Left ventricle myocardium inferior (tissue), 1 donor: ENCODE measurements around the gene OR56A5. TPM values are rescaled to one million over a fixed set of nuclear protein-coding genes. Genes with fewer than 3 reads are reported as not detected.
"Not testable (repeated sequence)": the region's sequence is repeated elsewhere in the genome, so short reads cannot be mapped to it uniquely, and the experiment has no call there.

ENCODE experiments used
- DNase-seq: peaks from one replicate; pipeline ENCODE4 v3.0.0-alpha.2; 2020
- H3K27ac ChIP-seq: fragments of 200-600 bp; replicated peaks from 2 replicates; pipeline ENCODE4 v1.8.0; 2021
- H3K27me3 ChIP-seq: fragments of 200-600 bp; 2 replicates; pipeline ENCODE4 v1.8.0; 2021; ENCODE audit warnings: low read depth
- H3K36me3 ChIP-seq: fragments of 200-600 bp; 2 replicates; pipeline ENCODE4 v1.8.0; 2021
- H3K4me1 ChIP-seq: fragments of 200-600 bp; 2 replicates; pipeline ENCODE4 v1.8.0; 2021
- H3K4me3 ChIP-seq: fragments of 200-600 bp; 2 replicates; pipeline ENCODE4 v1.8.0; 2021; ENCODE audit warnings: mild to moderate bottlenecking, moderate library complexity
- H3K9me3 ChIP-seq: fragments of 200-600 bp; replicated peaks from 2 replicates; pipeline ENCODE4 v1.8.0; 2021
- CTCF ChIP-seq: fragments of 200-600 bp; IDR thresholded peaks from 2 replicates; pipeline ENCODE4 v1.8.0; 2021; ENCODE audit warnings: antibody characterized with exemption, mild to moderate bottlenecking, borderline replicate concordance
- intact Hi-C: fragments of 100-400 bp; cut with micrococcal nuclease; formaldehyde crosslinking; loops from one replicate; pipeline ENCODE4 v1.11.0; 2022
- total RNA-seq: library from RNA; stranded (reverse); fragmentation: NEBNext Ultra II Directional; extraction: Animal tissue kit (Norgen Biotek cat#: 25700); gene quantifications from one replicate; pipeline ENCODE4 v1.2.1, GENCODE V29; 2021
- donor health status: DM: no; HTN: yes; CAD: no; lungs with severe emphysema.

Gene OR56A5
- total RNA-seq, 1 donor from 2014 or later = not detected

GRCh38 chr11:5986885-5987284 lies 18.6 kb upstream of the OR56A5 start, which contains the start of gene OR52L1:
OR52L1 (minus strand) TSS chr11:5986985; CDS start chr11:5986930, 55 bp downstream.
- Histone ChIP-seq H3K9me3 (no peaks in the 10 kb centered on the region), H3K4me1 (no peaks in the 10 kb centered on the region), H3K36me3 (no peaks in the 10 kb centered on the region), H3K4me3 (no peak within 1 kb of the TSS), H3K27me3 (peaks cover 21% of the 10 kb centered on the region), H3K27ac (no peak within 1 kb of the TSS)
- TF ChIP-seq CTCF = no peak
- intact Hi-C loops = no loop called here
- DNase-seq = no peak

DNA sequence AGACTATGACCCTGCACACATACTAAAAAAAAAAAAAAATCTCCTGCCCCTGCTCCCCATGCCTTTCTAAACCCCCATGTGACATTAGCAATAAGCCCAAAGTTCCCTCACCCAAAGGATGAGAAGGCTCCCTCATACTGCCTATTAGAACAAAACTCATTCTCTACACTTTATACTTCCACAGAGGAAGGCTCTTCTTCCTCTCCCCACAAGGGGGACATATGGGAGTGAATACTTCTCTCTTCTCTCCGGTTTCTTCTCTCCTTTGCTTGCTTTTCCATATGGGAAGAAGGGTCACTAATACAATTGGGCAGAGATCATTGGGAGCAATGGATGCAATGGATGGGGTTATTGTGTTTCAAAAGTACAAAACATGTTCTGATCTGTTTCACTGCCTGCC lies 15.1 kb upstream of the OR56A5 start:
- no peak for DNase-seq
- intact Hi-C loops = no loop called here
- Histone ChIP-seq H3K9me3 (peaks cover 27% of the 10 kb centered on the region), H3K27me3 (peaks cover 14% of the 10 kb centered on the region), H3K4me1 (no peaks in the 10 kb centered on the region), H3K4me3 (no peak overlapping the region), H3K27ac (no peak overlapping the region), H3K36me3 (no peaks in the 10 kb centered on the region)
- TF ChIP-seq CTCF = no peak

DNA sequence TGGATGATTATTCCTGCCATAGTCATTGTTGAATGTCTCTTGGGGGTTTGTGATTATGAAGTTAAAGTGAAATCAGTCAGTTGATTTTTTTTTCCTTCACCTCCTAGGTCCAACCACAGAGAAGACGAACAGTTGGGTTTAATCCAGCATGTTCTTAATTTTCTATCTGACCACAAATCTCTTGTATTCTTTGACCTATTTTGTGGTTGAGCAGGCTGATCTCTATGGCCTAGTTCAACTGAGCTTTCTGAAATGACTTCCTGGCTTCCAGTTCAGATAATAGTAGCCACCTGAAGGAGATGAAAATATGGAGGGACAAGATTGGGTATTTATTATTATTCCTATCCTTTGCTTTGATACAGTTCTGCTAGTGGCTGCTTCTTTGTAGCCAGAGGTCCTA lies 5.2 kb upstream of the OR56A5 start:
- intact Hi-C loops = no loop called here

GRCh38 chr11:5967708-5968107 lies 586 bp downstream of the OR56A5 start:
- TF ChIP-seq CTCF = no peak
- H3K4me1 ChIP-seq = no peaks in the 10 kb centered on the region
- DNase-seq = no peak
- intact Hi-C loops = no loop called here
- no peak overlapping the region for H3K27ac ChIP-seq
- peaks cover 20% of the 10 kb centered on the region for H3K9me3 ChIP-seq
- peaks cover 7% of the 10 kb centered on the region for H3K27me3 ChIP-seq
- no peak overlapping the region for H3K4me3 ChIP-seq
- H3K36me3 ChIP-seq = no peaks in the 10 kb centered on the region

More for the DNA sequence above, 5.2 kb upstream of the OR56A5 start:
- Histone ChIP-seq H3K27me3 (no peaks in the 10 kb centered on the region), H3K4me3 (no peak overlapping the region), H3K9me3 (peaks cover 27% of the 10 kb centered on the region), H3K36me3 (no peaks in the 10 kb centered on the region), H3K27ac (no peak overlapping the region), H3K4me1 (no peaks in the 10 kb centered on the region)
- DNase-seq = no peak
- no peak for TF ChIP-seq CTCF

- no peak overlapping the region for H3K4me3 ChIP-seq
- TF ChIP-seq CTCF = no peak
- no peak for DNase-seq
- intact Hi-C loops = no loop called here
- H3K36me3 ChIP-seq = no peaks in the 10 kb centered on the region
- H3K27me3 ChIP-seq = peaks cover 7% of the 10 kb centered on the region
- no peaks in the 10 kb centered on the region for H3K4me1 ChIP-seq
- no peak overlapping the region for H3K27ac ChIP-seq
- H3K9me3 ChIP-seq = peaks cover 24% of the 10 kb centered on the region
These were observed 1.3 kb downstream of the OR56A5 start for GRCh38 chr11:5966958-5967357.

- H3K36me3 ChIP-seq, H3K27ac ChIP-seq, H3K4me3 ChIP-seq, intact Hi-C loops, H3K27me3 ChIP-seq, DNase-seq, H3K4me1 ChIP-seq: not testable (repeated sequence)
- peaks cover 52% of the 10 kb centered on the region for H3K9me3 ChIP-seq
These were observed 7.5 kb downstream of the OR56A5 start for GRCh38 chr11:5960704-5961320.
